ENCODE data around the gene COL1A2.

COL1A2 gene

GRCh38 chr7:94439893-94440381 is 45.2 kb downstream of the COL1A2 start:
- no peak for DNase-seq

GRCh38 chr7:94440451-94441039 is 45.9 kb downstream of the COL1A2 start:
- DNase-seq, result no peak

GRCh38 chr7:94441138-94441537 is 46.4 kb downstream of the COL1A2 start:
- DNase-seq, result no peak

- no peak for DNase-seq
These were observed 47.9 kb downstream of the COL1A2 start for GRCh38 chr7:94442639-94443038.

GRCh38 chr7:94444813-94445212 is 50.1 kb downstream of the COL1A2 start:
- no peak for DNase-seq

GRCh38 chr7:94445696-94446194 is 51.0 kb downstream of the COL1A2 start:
- DNase-seq, result no peak

- DNase-seq, result no peak
These were observed 51.6 kb downstream of the COL1A2 start for GRCh38 chr7:94446308-94446707.

GRCh38 chr7:94449151-94449725 is 54.5 kb downstream of the COL1A2 start:
- DNase-seq, result peak; percentile 31

- DNase-seq, result no peak
These were observed 55.5 kb downstream of the COL1A2 start for GRCh38 chr7:94450044-94450697.

GRCh38 chr7:94451187-94451586 is 56.5 kb downstream of the COL1A2 start:
- DNase-seq, result no peak

GRCh38 chr7:94452239-94452638 is 57.5 kb downstream of the COL1A2 start:
- DNase-seq, result no peak

GRCh38 chr7:94453898-94454297 is 59.2 kb downstream of the COL1A2 start:
- no peak for DNase-seq

GRCh38 chr7:94458041-94458440 is 63.3 kb downstream of the COL1A2 start:
- no peak for DNase-seq

- no peak for DNase-seq
These were observed 71.8 kb downstream of the COL1A2 start for GRCh38 chr7:94466516-94466915.

- DNase-seq, result no peak
These were observed 76.9 kb downstream of the COL1A2 start for GRCh38 chr7:94471604-94472003.

GRCh38 chr7:94472608-94473007 is 77.9 kb downstream of the COL1A2 start:
- no peak for DNase-seq

GRCh38 chr7:94476251-94476840 is 81.7 kb downstream of the COL1A2 start:
- DNase-seq, result no peak

- DNase-seq, result no peak
These were observed 83.2 kb downstream of the COL1A2 start for GRCh38 chr7:94477878-94478277.

GRCh38 chr7:94478648-94479214 is 84.0 kb downstream of the COL1A2 start:
- DNase-seq, result no peak
